NCI-H510A (cell line): Measurements from ENCODE around the gene ANKS1A.
A peak's percentile ranks its signal among the peaks of the same experiment; 100 is the strongest.

ENCODE experiments used
- DNase-seq: peaks from one replicate; lab custom pipeline; 2025; lab: John Stamatoyannopoulos, UW

The ANKS1A gene

GRCh38 chr6:35024551-35025054 lies 135.5 kb downstream of the ANKS1A start:
- peak; percentile 87 for DNase-seq

GRCh38 chr6:35025232-35026188 lies 136.5 kb downstream of the ANKS1A start:
- no peak for DNase-seq

GRCh38 chr6:35026434-35027222 lies 137.6 kb downstream of the ANKS1A start:
- DNase-seq = no peak

- DNase-seq = no peak
Measured at GRCh38 chr6:35027807-35028206, 138.8 kb downstream of the ANKS1A start.

GRCh38 chr6:35028781-35029769 lies 140.0 kb downstream of the ANKS1A start:
- DNase-seq = no peak

GRCh38 chr6:35030099-35030498 lies 141.0 kb downstream of the ANKS1A start:
- no peak for DNase-seq

- no peak for DNase-seq
Measured at GRCh38 chr6:35031611-35032529, 142.8 kb downstream of the ANKS1A start.

- no peak for DNase-seq
Measured at GRCh38 chr6:35033683-35034082, 144.6 kb downstream of the ANKS1A start.

GRCh38 chr6:35034411-35035191 lies 145.5 kb downstream of the ANKS1A start:
- DNase-seq = no peak

GRCh38 chr6:35035481-35036030 lies 146.5 kb downstream of the ANKS1A start:
- DNase-seq = no peak

- DNase-seq = no peak
Measured at GRCh38 chr6:35036059-35036827, 147.2 kb downstream of the ANKS1A start.

GRCh38 chr6:35036828-35037663 lies 148.0 kb downstream of the ANKS1A start:
- no peak for DNase-seq

- no peak for DNase-seq
Measured at GRCh38 chr6:35037664-35038038, 148.6 kb downstream of the ANKS1A start.

- DNase-seq = no peak
Measured at GRCh38 chr6:35038076-35038475, 149.0 kb downstream of the ANKS1A start.

GRCh38 chr6:35040398-35040797 lies 151.3 kb downstream of the ANKS1A start:
- no peak for DNase-seq

GRCh38 chr6:35041086-35041861 lies 152.2 kb downstream of the ANKS1A start:
- no peak for DNase-seq
